Cardiac fibroblast (primary cell): ENCODE data around the gene TCEAL9.
A peak's percentile ranks its signal among the peaks of the same experiment; 100 is the strongest.
"Not testable (repeated sequence)": the region's sequence is repeated elsewhere in the genome, so short reads cannot be mapped to it uniquely, and the experiment has no call there.

ENCODE experiments used
- DNase-seq, 2 donors: peaks; one replicate each; pipeline versions ENCODE4 v3.0.0 to v3.0.0-alpha.2; 2010; ENCODE audit warnings: low read depth in 2 of 2
- H3K4me3 ChIP-seq, 2 donors: replicated peaks in 1 of 2; 1 replicate in 1 of 2; 2 replicates in 1 of 2; pipeline ENCODE4 v1.5.1; 2011; ENCODE audit warnings: low read depth in 2 of 2, low read length in 2 of 2, mild to moderate bottlenecking in 2 of 2, moderate library complexity in 1 of 2
- CTCF ChIP-seq: IDR thresholded peaks from one replicate; pipeline ENCODE4 v1.5.1; 2011; ENCODE audit warnings: low read depth, mild to moderate bottlenecking, low read length, inconsistent platforms

Gene TCEAL9

GRCh38 chrX:103384672-103385071, 28.4 kb downstream of the TCEAL9 start:
- no peak for TF ChIP-seq CTCF
- no peak overlapping the region for H3K4me3 ChIP-seq
- DNase-seq: no peak

DNA sequence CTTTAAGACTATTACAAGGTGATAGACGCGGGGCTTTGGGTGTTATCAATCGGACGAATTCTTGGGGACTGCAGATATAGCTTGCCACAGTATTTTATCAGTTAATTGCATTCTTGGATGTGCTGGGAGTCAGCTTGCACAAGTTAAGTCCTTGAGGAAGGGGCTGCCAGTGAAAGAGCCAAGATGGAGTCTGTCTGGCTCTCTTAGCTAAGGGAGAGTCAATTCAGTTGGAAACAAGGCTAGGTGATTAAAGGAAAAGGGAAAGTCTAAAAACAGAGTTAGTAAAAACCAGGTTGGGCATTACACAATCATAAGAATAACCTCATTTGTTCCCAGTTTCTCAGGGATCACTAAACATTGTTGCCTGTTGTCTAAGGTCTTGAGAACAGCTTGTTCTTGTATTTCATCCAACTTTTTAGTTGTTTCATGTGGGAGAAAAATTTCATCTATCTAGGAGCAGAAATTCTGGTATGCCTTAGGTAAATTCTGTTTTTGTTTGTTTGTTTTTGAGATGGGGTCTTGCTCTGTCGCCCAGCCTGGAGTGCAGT, 29.1 kb downstream of the TCEAL9 start:
- peak; percentile 65 to 67 for DNase-seq

DNA sequence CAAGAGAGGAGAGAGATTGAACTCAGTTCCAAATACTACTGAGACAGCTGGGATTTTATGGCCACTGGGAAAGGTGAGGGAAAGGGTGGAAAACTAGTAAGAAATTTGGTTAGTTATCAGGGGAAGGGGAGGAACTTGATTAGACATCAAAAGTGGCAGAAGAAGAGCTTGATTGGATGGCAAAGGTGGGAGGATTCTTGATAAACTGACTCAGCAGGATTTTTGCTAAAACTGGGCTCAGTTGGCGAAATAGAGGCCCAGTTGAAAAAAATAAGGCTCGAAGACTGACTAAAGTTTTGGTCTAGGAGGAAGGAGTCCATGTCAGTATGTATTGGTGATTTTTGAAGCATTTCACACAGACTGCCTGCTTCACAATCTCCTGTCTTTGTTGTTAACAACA, 30.0 kb downstream of the TCEAL9 start:
- TF ChIP-seq CTCF: no peak

More for the DNA sequence above, 29.1 kb downstream of the TCEAL9 start:
- H3K4me3 ChIP-seq: not testable (repeated sequence)

GRCh38 chrX:103393487-103393886, 37.2 kb downstream of the TCEAL9 start:
- TF ChIP-seq CTCF: no peak
- no peak overlapping the region for H3K4me3 ChIP-seq
- no peak for DNase-seq

More for the DNA sequence above, 30.0 kb downstream of the TCEAL9 start:
- H3K4me3 ChIP-seq: no peak overlapping the region
- DNase-seq: no peak

DNA sequence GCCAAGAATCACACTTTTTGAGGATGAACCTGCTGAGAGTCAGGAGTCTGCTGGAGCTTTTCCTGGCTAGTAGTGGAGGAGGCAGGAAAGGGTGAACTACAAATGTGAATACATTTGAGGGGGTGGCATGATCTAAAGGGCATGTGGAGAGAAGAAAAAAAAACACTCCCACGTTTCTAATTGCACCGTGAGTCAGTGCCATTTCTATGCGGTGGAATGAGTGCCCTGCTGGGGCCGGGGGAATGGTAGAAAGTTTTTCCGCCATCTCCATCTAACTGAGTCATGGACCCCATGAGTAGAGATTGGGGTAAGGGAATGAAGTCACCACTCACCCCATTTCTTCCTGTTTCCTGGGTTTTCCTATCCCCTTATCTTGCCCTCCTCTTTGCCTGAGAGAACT, 39.9 kb downstream of the TCEAL9 start:
- no peak overlapping the region for H3K4me3 ChIP-seq
- TF ChIP-seq CTCF: no peak
- DNase-seq: peak; percentile 29 to 51

- no peak for TF ChIP-seq CTCF
- DNase-seq: no peak
- H3K4me3 ChIP-seq: no peak overlapping the region
Observed at GRCh38 chrX:103396660-103397059, 40.4 kb downstream of the TCEAL9 start.

DNA sequence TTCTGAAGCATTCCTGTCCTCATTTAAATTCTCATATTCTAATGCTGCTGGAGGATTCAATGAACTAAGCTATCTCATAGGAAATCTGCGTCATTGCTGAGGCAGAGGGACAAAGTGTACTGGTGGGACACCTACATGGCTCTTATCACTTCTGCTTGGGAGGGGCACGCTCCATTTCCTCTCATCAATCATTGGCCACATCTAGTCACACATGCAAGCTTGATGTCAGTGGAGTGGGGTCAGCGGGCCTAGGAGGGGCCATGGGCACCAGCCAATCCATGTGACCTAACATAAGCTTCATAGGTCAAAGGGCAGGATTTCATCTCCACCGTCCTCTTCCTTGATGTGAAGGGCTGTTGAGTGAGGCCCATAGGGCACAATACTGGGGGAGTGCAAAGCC, 41.4 kb downstream of the TCEAL9 start:
- TF ChIP-seq CTCF: no peak
- DNase-seq: no peak
- H3K4me3 ChIP-seq: no peak overlapping the region
